Measurements from ENCODE around the gene TSPAN16.
"Not testable (repeated sequence)": the region's sequence is repeated elsewhere in the genome, so short reads cannot be mapped to it uniquely, and the experiment has no call there.

The TSPAN16 gene

GRCh38 chr19:11345122-11345803, 49.3 kb downstream of the TSPAN16 start:
- DNase-seq (ENCODE audit: low spot score): no peak

- peak; percentile 94 for DNase-seq (ENCODE audit: low spot score)
Observed at GRCh38 chr19:11346104-11346940, 50.4 kb downstream of the TSPAN16 start, which contains the start of the genes CCDC159 and TMEM205. Gene CCDC159 (plus strand): TSS chr19:11346519. CDS start chr19:11346607, 88 bp downstream. Gene TMEM205 (minus strand): TSS chr19:11346268. CDS start chr19:11345619, 649 bp downstream.

GRCh38 chr19:11347546-11348039, 51.6 kb downstream of the TSPAN16 start:
- DNase-seq (ENCODE audit: low spot score): no peak

GRCh38 chr19:11349171-11349570, 53.2 kb downstream of the TSPAN16 start:
- DNase-seq (ENCODE audit: low spot score): no peak

- not testable (repeated sequence) for DNase-seq (ENCODE audit: low spot score)
Observed at GRCh38 chr19:11354102-11354501, 58.1 kb downstream of the TSPAN16 start.

GRCh38 chr19:11355160-11356073, 59.5 kb downstream of the TSPAN16 start, which contains the start of gene PLPPR2:
Gene PLPPR2 (plus strand): TSS chr19:11355432. CDS start chr19:11357674, 2,242 bp downstream.
- DNase-seq (ENCODE audit: low spot score): peak; percentile 94

GRCh38 chr19:11356074-11356397, 60.1 kb downstream of the TSPAN16 start:
- DNase-seq (ENCODE audit: low spot score): no peak

- no peak for DNase-seq (ENCODE audit: low spot score)
Observed at GRCh38 chr19:11356676-11357550, 61.0 kb downstream of the TSPAN16 start.

GRCh38 chr19:11359421-11359820, 63.5 kb downstream of the TSPAN16 start:
- DNase-seq (ENCODE audit: low spot score): no peak

GRCh38 chr19:11361037-11361770, 65.2 kb downstream of the TSPAN16 start:
- no peak for DNase-seq (ENCODE audit: low spot score)

GRCh38 chr19:11361771-11362731, 66.1 kb downstream of the TSPAN16 start:
- DNase-seq (ENCODE audit: low spot score): no peak

- DNase-seq (ENCODE audit: low spot score): no peak
Observed at GRCh38 chr19:11363881-11364280, 67.9 kb downstream of the TSPAN16 start.

GRCh38 chr19:11364296-11364904, 68.4 kb downstream of the TSPAN16 start:
- DNase-seq (ENCODE audit: low spot score): no peak

GRCh38 chr19:11364935-11365334, 69.0 kb downstream of the TSPAN16 start:
- no peak for DNase-seq (ENCODE audit: low spot score)

Data from COLO829 (cell line).